ENCODE results near the gene KDM4B. TPM values are rescaled to one million over a fixed set of nuclear protein-coding genes. Genes with fewer than 3 reads are reported as not detected.

The KDM4B gene
- polyA plus RNA-seq, 3 donors, result 6.4 to 22.7 (median 12.7) TPM

DNA sequence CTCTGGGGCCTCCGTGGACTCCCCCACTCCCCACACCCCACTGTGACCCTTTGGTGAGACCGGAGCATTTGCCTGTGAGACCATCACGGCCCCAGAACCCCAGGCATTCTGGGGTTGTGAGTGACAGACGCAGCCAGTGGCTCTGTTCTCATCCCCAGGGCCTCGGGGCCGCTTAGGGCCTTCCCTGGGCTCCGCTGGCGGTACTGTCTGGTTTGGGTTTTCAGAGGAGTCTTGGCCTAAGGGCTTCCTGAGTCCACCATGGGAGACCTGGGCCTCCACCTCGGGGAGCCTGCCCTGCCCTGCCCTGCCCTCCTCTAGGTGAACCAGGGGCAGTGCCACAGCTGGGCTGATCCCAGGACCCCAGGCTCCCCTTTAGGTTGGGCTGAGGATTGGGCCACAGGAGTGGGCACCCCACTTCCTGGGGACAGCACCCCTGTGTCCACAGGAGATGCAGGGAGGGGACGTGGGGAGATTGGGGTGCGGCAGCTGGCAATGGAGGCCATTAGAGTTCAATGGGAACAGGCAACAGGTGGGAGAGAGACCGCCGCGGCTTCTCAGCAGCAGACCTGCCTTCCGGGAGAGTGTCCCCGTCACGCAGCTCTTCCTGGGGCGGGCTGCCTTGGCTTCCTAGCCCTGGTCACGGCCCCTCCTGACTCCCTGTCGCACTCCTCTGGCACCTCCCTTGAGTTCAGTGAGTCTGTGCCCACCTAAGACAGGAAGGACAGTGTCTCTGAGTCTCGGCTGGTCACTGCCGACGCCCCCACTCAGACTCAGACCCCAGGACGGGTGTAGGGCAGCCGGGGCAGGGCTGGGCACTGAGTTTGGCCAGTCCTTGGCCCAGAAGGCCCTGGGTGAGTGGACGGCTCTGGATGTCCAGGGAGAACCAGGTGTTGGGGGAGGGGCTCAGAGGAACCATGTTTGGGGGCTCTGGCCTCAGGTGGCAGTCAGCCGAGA is 164.1 kb downstream of the KDM4B start:
- H3K27me3 Mint-ChIP-seq (ENCODE audit: low read depth in 3 of 3), result peaks cover 4 to 34% (median 16%) of the 10 kb centered on the region in 3 donors
- Histone ChIP-seq H3K79me2 (ENCODE audit: insufficient read depth, low read length) (no peaks in the 10 kb centered on the region), H3K9me3 (replicated peaks in 1 of 2; ENCODE audit: control insufficient read depth in 1 of 2, insufficient read depth in 1 of 2, low read length in 2 of 2) (no peaks in the 10 kb centered on the region), H3K27me3 (ENCODE audit: control insufficient read depth in 2 of 2, insufficient read depth in 2 of 2, low read length in 2 of 2) (no peaks in the 10 kb centered on the region), H3K4me3 (replicated peaks in 1 of 3; ENCODE audit: low read depth in 2 of 3, low read length in 3 of 3) (no peak overlapping the region), H3K4me2 (replicated peaks; ENCODE audit: extremely low read depth, low read length, poor library complexity, severe bottlenecking) (no peak overlapping the region), H2AFZ (ENCODE audit: insufficient read depth, low read depth, low read length, poor library complexity, severe bottlenecking) (no peak overlapping the region), H4K20me1 (ENCODE audit: insufficient read depth, low read length) (peaks cover 90% of the 10 kb centered on the region), H3K9ac (ENCODE audit: insufficient read depth, low read length, poor library complexity, severe bottlenecking) (no peak overlapping the region), H3K27ac (ENCODE audit: low read depth in 1 of 2, low read length in 2 of 2) (no peak overlapping the region), H3K36me3 (replicated peaks in 1 of 2; ENCODE audit: control insufficient read depth in 1 of 2, insufficient read depth in 2 of 2, low read length in 2 of 2) (peaks cover 64% of the 10 kb centered on the region in 2 donors), H3K4me1 (ENCODE audit: control insufficient read depth in 1 of 2, insufficient read depth in 2 of 2, low read length in 2 of 2) (peaks cover under 1 to 8% of the 10 kb centered on the region in 2 donors)
- H3K36me3 Mint-ChIP-seq, result peaks cover 66 to 76% of the 10 kb centered on the region in 2 donors
- WGBS (ENCODE audit: insufficient coverage), result 90% methylated on average over 27 of the region's 27 CpGs
- peaks cover 15% of the 10 kb centered on the region for H3K4me1 Mint-ChIP-seq
- DNase-seq, result no peak
- intact Hi-C loops (cut with micrococcal nuclease), result no loop called here
- H3K27ac Mint-ChIP-seq, result no peak overlapping the region
- TF ChIP-seq, protein P1, sequence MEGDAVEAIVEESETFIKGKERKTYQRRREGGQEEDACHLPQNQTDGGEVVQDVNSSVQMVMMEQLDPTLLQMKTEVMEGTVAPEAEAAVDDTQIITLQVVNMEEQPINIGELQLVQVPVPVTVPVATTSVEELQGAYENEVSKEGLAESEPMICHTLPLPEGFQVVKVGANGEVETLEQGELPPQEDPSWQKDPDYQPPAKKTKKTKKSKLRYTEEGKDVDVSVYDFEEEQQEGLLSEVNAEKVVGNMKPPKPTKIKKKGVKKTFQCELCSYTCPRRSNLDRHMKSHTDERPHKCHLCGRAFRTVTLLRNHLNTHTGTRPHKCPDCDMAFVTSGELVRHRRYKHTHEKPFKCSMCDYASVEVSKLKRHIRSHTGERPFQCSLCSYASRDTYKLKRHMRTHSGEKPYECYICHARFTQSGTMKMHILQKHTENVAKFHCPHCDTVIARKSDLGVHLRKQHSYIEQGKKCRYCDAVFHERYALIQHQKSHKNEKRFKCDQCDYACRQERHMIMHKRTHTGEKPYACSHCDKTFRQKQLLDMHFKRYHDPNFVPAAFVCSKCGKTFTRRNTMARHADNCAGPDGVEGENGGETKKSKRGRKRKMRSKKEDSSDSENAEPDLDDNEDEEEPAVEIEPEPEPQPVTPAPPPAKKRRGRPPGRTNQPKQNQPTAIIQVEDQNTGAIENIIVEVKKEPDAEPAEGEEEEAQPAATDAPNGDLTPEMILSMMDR (IDR thresholded peaks at IDR 0.05), result no peak
- H3K9me3 Mint-ChIP-seq, result peaks cover 0 to 6% (median 0%) of the 10 kb centered on the region in 7 donors
- no peak overlapping the region for H3K4me3 Mint-ChIP-seq

DNA sequence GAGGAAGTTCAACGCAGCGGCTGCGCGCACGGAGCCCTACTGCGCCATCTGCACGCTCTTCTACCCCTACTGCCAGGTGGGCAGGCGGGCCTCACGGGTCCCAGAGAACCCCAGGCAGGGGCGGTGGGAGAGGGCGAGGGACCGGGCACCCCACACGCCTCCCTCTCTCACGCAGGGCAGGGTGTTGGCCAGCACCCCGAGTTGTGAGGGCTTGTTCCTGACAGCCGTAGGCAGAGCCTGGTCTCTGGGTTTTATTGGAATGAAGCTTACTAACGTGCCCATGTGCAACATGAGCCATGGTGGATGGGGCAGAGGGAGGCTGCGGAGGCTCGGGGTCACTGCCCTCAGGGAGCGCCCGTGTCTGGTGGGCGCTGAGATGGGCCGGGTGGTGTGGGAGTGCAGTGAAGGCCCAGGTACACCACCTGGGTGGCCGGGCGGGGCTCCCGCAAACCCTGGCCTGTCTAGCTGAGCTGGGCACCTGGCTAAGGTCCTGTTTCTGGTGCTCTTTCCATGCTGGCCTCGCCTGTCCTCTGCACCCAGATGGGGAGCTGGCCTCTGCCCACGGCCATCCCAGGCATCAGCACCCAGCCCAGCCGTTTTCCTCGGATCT is 165.2 kb downstream of the KDM4B start:
- 97% methylated on average over 29 of the region's 30 CpGs for WGBS (ENCODE audit: insufficient coverage)
- peaks cover 12 to 15% of the 10 kb centered on the region in 2 donors for H3K4me1 ChIP-seq (ENCODE audit: control insufficient read depth in 1 of 2, insufficient read depth in 2 of 2, low read length in 2 of 2)
- H2AFZ ChIP-seq (ENCODE audit: insufficient read depth, low read depth, low read length, poor library complexity, severe bottlenecking), result no peak overlapping the region
- no peak overlapping the region for H3K27ac Mint-ChIP-seq
- no peaks in the 10 kb centered on the region for H3K79me2 ChIP-seq (ENCODE audit: insufficient read depth, low read length)
- peaks cover 0 to 6% (median 2%) of the 10 kb centered on the region in 7 donors for H3K9me3 Mint-ChIP-seq
- peaks cover 71 to 72% of the 10 kb centered on the region in 2 donors for H3K36me3 ChIP-seq (replicated peaks in 1 of 2; ENCODE audit: control insufficient read depth in 1 of 2, insufficient read depth in 2 of 2, low read length in 2 of 2)
- TF ChIP-seq, protein P1 (IDR thresholded peaks at IDR 0.05), result no peak
- H3K4me3 ChIP-seq (replicated peaks in 1 of 3; ENCODE audit: low read depth in 2 of 3, low read length in 3 of 3), result no peak overlapping the region
- H3K9me3 ChIP-seq (replicated peaks in 1 of 2; ENCODE audit: control insufficient read depth in 1 of 2, insufficient read depth in 1 of 2, low read length in 2 of 2), result no peaks in the 10 kb centered on the region
- H3K27me3 ChIP-seq (ENCODE audit: control insufficient read depth in 2 of 2, insufficient read depth in 2 of 2, low read length in 2 of 2), result no peaks in the 10 kb centered on the region
- peaks cover 6 to 32% (median 13%) of the 10 kb centered on the region in 3 donors for H3K27me3 Mint-ChIP-seq (ENCODE audit: low read depth in 3 of 3)
- DNase-seq, result no peak
- H3K9ac ChIP-seq (ENCODE audit: insufficient read depth, low read length, poor library complexity, severe bottlenecking), result no peak overlapping the region
- peaks cover 77 to 87% of the 10 kb centered on the region in 2 donors for H3K36me3 Mint-ChIP-seq
- no peak overlapping the region for H3K4me2 ChIP-seq (replicated peaks; ENCODE audit: extremely low read depth, low read length, poor library complexity, severe bottlenecking)
- no peak overlapping the region for H3K27ac ChIP-seq (ENCODE audit: low read depth in 1 of 2, low read length in 2 of 2)
- peaks cover 91% of the 10 kb centered on the region for H4K20me1 ChIP-seq (ENCODE audit: insufficient read depth, low read length)
- intact Hi-C loops (cut with micrococcal nuclease), result no loop called here
- H3K4me1 Mint-ChIP-seq, result peaks cover 26% of the 10 kb centered on the region
- H3K4me3 Mint-ChIP-seq, result no peak overlapping the region

All from CD14-positive monocyte (primary cell).